HL-60/S4 (cell line): ENCODE data around the gene KPRP.

ENCODE experiments used
- in situ Hi-C: fragments of 300-500 bp; cut with MboI; formaldehyde crosslinking; loops from 2 replicates; pipeline ENCODE4 v1.14.3; 2022; ENCODE audit warnings: low sequenced_read_pairs

Gene KPRP

DNA sequence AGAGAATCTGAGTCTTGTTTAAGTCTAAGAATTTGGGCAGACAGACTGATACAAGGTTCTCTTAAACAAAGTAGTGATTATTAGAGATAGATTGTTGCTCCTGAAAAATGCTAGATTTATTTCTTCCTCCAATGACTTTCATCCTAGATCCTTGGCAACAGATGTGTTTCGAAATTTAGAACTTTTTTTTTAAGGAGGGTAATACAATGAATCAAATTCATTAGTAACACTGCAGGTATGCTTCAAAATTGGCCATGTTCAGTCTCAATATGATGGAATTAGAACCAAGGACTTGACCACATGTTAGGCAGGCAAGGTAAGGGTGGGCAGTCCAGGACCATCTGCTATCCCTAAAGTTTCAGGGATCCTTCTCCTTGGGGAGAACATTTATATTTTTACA, 12.6 kb downstream of the KPRP start:
- in situ Hi-C loops: no loop called here

GRCh38 chr1:152774875-152775274, 17.1 kb downstream of the KPRP start, which contains the start of gene LCE1F:
Gene LCE1F, plus strand, starts transcription at chr1:152775140. Its CDS starts 1,232 bp downstream, at chr1:152776372.
- in situ Hi-C loops: no loop called here

- in situ Hi-C loops: no loop called here
Measured at GRCh38 chr1:152776361-152776760, 18.5 kb downstream of the KPRP start.

GRCh38 chr1:152777510-152778137, 19.8 kb downstream of the KPRP start:
- in situ Hi-C loops: no loop called here

DNA sequence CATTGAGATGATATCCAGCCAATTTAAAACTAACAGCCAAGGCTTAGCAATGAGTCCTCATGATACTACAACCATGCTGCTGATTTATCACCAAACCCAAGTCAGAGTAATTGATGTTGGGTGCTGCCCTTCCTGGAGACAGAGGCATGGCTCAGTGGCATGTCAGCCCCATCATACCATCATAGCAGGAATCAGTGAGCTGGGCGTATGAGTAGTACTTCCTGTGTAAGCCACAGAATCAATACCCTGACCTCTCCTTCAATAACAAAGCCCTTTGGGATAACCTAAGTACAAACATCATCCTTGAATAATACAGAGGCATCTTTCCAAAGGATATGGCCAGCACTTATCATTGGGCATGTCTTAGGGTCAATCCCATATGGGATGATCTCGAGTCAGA, 25.3 kb downstream of the KPRP start:
- in situ Hi-C loops: no loop called here

GRCh38 chr1:152786077-152786476, 28.3 kb downstream of the KPRP start, which contains the start of gene LCE1E:
Gene LCE1E, plus strand, starts transcription at chr1:152786257. Its CDS starts 1,043 bp downstream, at chr1:152787300.
- in situ Hi-C loops: no loop called here

- in situ Hi-C loops: no loop called here
Measured at GRCh38 chr1:152795686-152796085, 37.9 kb downstream of the KPRP start.

GRCh38 chr1:152796421-152796820, 38.6 kb downstream of the KPRP start, which contains the start of gene LCE1D:
Gene LCE1D, plus strand, starts transcription at chr1:152796721. Its CDS starts 1,074 bp downstream, at chr1:152797795.
- in situ Hi-C loops: no loop called here

DNA sequence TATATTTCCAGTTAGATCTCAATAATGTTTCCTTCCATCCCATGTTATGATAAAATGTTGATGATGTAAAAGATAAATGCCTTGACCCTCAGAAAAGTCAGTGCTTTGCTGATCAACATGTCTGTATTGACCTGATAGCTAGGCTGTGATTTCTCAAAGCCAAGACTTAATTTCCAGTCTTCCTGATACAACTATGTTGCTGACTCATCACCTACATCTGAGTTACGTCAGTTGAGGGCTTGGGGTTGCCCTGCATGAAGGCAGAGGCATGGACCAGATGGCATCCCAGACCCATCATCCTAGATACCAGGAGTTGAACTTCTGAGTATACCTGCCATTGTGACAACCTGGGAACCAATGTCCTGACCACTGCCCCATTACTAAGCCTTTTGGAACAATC, 43.5 kb downstream of the KPRP start:
- in situ Hi-C loops: no loop called here

DNA sequence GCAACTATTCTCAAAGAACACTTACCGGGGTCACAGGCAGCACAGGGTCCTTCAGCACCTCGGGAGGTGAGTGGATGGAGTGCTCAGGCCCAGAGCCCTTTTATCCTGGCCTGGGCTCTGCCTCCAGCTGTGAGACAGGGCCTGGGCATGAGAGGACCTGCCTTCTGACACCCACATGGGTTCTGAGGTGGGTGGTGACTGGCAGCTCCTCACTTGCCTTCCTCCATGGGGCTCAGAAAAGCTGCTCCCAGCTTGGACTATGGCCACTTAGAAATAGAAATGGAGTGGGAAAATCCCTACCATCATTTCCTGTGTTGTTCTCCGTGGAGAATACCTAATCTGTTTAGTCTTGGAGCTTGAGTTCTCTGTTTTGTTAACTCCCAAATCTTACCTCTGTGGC, 48.8 kb downstream of the KPRP start, which contains the start of gene LCE1C:
Gene LCE1C (minus strand): TSS at position 76 of the 400 bp plus-strand sequence. CDS start 1,173 bp downstream, outside the sequence.
- in situ Hi-C loops: no loop called here

GRCh38 chr1:152811050-152811449, 53.2 kb downstream of the KPRP start:
- in situ Hi-C loops: no loop called here
